Middle frontal gyrus (tissue), 1 donor: ENCODE data around the gene P4HTM.
"Not testable (repeated sequence)": the region's sequence is repeated elsewhere in the genome, so short reads cannot be mapped to it uniquely, and the experiment has no call there.

ENCODE experiments used
- DNase-seq: peaks from one replicate; pipeline ENCODE4 v3.0.0-alpha.2; 2015; ENCODE audit warnings: low spot score; ENCODE audit errors: extremely low spot score

P4HTM gene

GRCh38 chr3:49007771-49008528, 17.9 kb downstream of the P4HTM start:
- no peak for DNase-seq

- not testable (repeated sequence) for DNase-seq
Observed at GRCh38 chr3:49008627-49009026, 18.6 kb downstream of the P4HTM start.

GRCh38 chr3:49009396-49009795, 19.4 kb downstream of the P4HTM start:
- DNase-seq: no peak

- no peak for DNase-seq
Observed at GRCh38 chr3:49012441-49013017, 22.5 kb downstream of the P4HTM start.

GRCh38 chr3:49013113-49013737, 23.2 kb downstream of the P4HTM start:
- DNase-seq: no peak

- no peak for DNase-seq
Observed at GRCh38 chr3:49013738-49014660, 24.0 kb downstream of the P4HTM start.

GRCh38 chr3:49015072-49015471, 25.0 kb downstream of the P4HTM start:
- DNase-seq: no peak

- no peak for DNase-seq
Observed at GRCh38 chr3:49015765-49016164, 25.7 kb downstream of the P4HTM start.

- DNase-seq: no peak
Observed at GRCh38 chr3:49016414-49017228, 26.6 kb downstream of the P4HTM start.

GRCh38 chr3:49017229-49017970, 27.4 kb downstream of the P4HTM start:
- DNase-seq: no peak

GRCh38 chr3:49017971-49018706, 28.1 kb downstream of the P4HTM start, which contains the start of gene DALRD3:
Gene DALRD3 (minus strand): TSS chr3:49018580. CDS start chr3:49018564, 16 bp downstream.
- peak; percentile 39 for DNase-seq

- no peak for DNase-seq
Observed at GRCh38 chr3:49018707-49019006, 28.6 kb downstream of the P4HTM start.

GRCh38 chr3:49019941-49020329, 29.9 kb downstream of the P4HTM start:
- no peak for DNase-seq

- no peak for DNase-seq
Observed at GRCh38 chr3:49020330-49021212, 30.5 kb downstream of the P4HTM start.

GRCh38 chr3:49021213-49021812, 31.3 kb downstream of the P4HTM start:
- peak; percentile 96 for DNase-seq

GRCh38 chr3:49021813-49022687, 32.0 kb downstream of the P4HTM start, which contains the start of gene NDUFAF3:
Gene NDUFAF3 (plus strand): TSS chr3:49022121. CDS start chr3:49022145, 24 bp downstream.
- DNase-seq: peak; percentile 87

- DNase-seq: no peak
Observed at GRCh38 chr3:49022688-49023171, 32.7 kb downstream of the P4HTM start.
